WTC11 (cell line): ENCODE data around the gene GABRE. TPM values are rescaled to one million over a fixed set of nuclear protein-coding genes. Genes with fewer than 3 reads are reported as not detected.
"Not testable (repeated sequence)": the region's sequence is repeated elsewhere in the genome, so short reads cannot be mapped to it uniquely, and the experiment has no call there.

Experiments used
- ATAC-seq: fragments of 200-7000 bp; cut with Tn5 transposase; 2 replicates; pipeline ENCODE4 v1.10.0; 2021; ENCODE audit warnings: mild to moderate bottlenecking, moderate library complexity
- CTCF ChIA-PET: fragments of 300-600 bp; sonication (Branson Sonifier 250); formaldehyde crosslinking; loops from one replicate; lab custom pipeline; 2021; ENCODE audit warnings: antibody characterized with exemption; lab: Charles Lee
- POLR2A ChIA-PET: fragments of 350-600 bp; sonication (Branson Sonifier 250); formaldehyde crosslinking; loops from one replicate; lab custom pipeline; 2021; ENCODE audit warnings: antibody characterized with exemption; lab: Charles Lee
- DNase-seq: peaks from one replicate; pipeline ENCODE4 v3.0.0; 2021; ENCODE audit warnings: low spot score
- H3K27ac Mint-ChIP-seq: 2 replicates; pipeline ENCODE4 v1.8.0; 2021; ENCODE audit warnings: mixed read lengths
- H3K27me3 Mint-ChIP-seq: 2 replicates; pipeline ENCODE4 v1.8.0; 2021; ENCODE audit warnings: low read depth, mild to moderate bottlenecking, moderate library complexity, mixed read lengths
- H3K36me3 Mint-ChIP-seq: 2 replicates; pipeline ENCODE4 v1.8.0; 2021; ENCODE audit warnings: mixed read lengths
- H3K4me1 Mint-ChIP-seq: 2 replicates; pipeline ENCODE4 v1.8.0; 2022; ENCODE audit warnings: mixed read lengths
- H3K4me3 Mint-ChIP-seq: 2 replicates; pipeline ENCODE4 v1.8.0; 2021; ENCODE audit warnings: mild to moderate bottlenecking, moderate library complexity, mixed read lengths
- H3K9me3 Mint-ChIP-seq: 2 replicates; pipeline ENCODE4 v1.8.0; 2021; ENCODE audit warnings: mixed read lengths
- AFF4 ChIP-seq: sonication (generic); formaldehyde crosslinking; IDR thresholded peaks from 2 replicates; pipeline ENCODE4 v1.8.1; 2023; ENCODE audit warnings: mild to moderate bottlenecking, missing genetic modification reagents, borderline replicate concordance
- CBFB ChIP-seq: sonication (generic); formaldehyde crosslinking; IDR thresholded peaks from 2 replicates; pipeline ENCODE4 v1.8.1; 2022; ENCODE audit warnings: mild to moderate bottlenecking, low read depth, missing genetic modification reagents
- CTCF ChIP-seq: fragments of 200-600 bp; IDR thresholded peaks from 2 replicates; pipeline ENCODE4 v1.8.0; 2022; ENCODE audit warnings: antibody characterized with exemption
- EMX1 ChIP-seq: fragments of 250-450 bp; sonication (Bioruptor Pico); IDR thresholded peaks from 2 replicates; pipeline ENCODE4 v1.8.0; 2021; ENCODE audit warnings: mild to moderate bottlenecking
- ERG ChIP-seq: fragments of 250-450 bp; sonication (Bioruptor Pico); IDR thresholded peaks from 2 replicates; pipeline ENCODE4 v1.8.0; 2021; ENCODE audit warnings: mild to moderate bottlenecking
- ESRRA ChIP-seq: sonication (generic); formaldehyde crosslinking; IDR thresholded peaks from 2 replicates; pipeline ENCODE4 v1.8.1; 2022; ENCODE audit warnings: mild to moderate bottlenecking, missing genetic modification reagents, borderline replicate concordance
- ETV6 ChIP-seq: sonication (generic); formaldehyde crosslinking; IDR thresholded peaks from 2 replicates; pipeline ENCODE4 v1.8.1; 2022; ENCODE audit warnings: mild to moderate bottlenecking, missing genetic modification reagents
- FOXP4 ChIP-seq: sonication (generic); formaldehyde crosslinking; IDR thresholded peaks from 2 replicates; pipeline ENCODE4 v1.8.0; 2022; ENCODE audit warnings: mild to moderate bottlenecking, missing genetic modification reagents
- JUN ChIP-seq: sonication (generic); formaldehyde crosslinking; IDR thresholded peaks from 2 replicates; pipeline ENCODE4 v1.8.0; 2023; ENCODE audit warnings: mild to moderate bottlenecking, missing genetic modification reagents
- KAT7 ChIP-seq: sonication (generic); formaldehyde crosslinking; IDR thresholded peaks from 2 replicates; pipeline ENCODE4 v1.8.1; 2023; ENCODE audit warnings: missing genetic modification reagents, mild to moderate bottlenecking, borderline replicate concordance
- NR1H2 ChIP-seq: sonication (generic); formaldehyde crosslinking; IDR thresholded peaks from 2 replicates; pipeline ENCODE4 v1.9.0; 2021; ENCODE audit warnings: mild to moderate bottlenecking, moderate library complexity, missing genetic modification reagents
- RELA ChIP-seq: sonication (generic); formaldehyde crosslinking; IDR thresholded peaks from 2 replicates; pipeline ENCODE4 v1.8.1; 2022; ENCODE audit warnings: missing genetic modification reagents, mild to moderate bottlenecking, borderline replicate concordance
- TEAD4 ChIP-seq: sonication (generic); formaldehyde crosslinking; IDR thresholded peaks from 2 replicates; pipeline ENCODE4 v1.8.0; 2022; ENCODE audit warnings: mild to moderate bottlenecking, missing genetic modification reagents
- TP53 ChIP-seq: sonication (generic); formaldehyde crosslinking; IDR thresholded peaks from 2 replicates; pipeline ENCODE4 v1.8.1; 2023; ENCODE audit warnings: mild to moderate bottlenecking, missing genetic modification reagents
- ZNF219 ChIP-seq: sonication (generic); formaldehyde crosslinking; IDR thresholded peaks from 2 replicates; pipeline ENCODE4 v1.8.0; 2023; ENCODE audit warnings: missing genetic modification reagents, mild to moderate bottlenecking, borderline replicate concordance
- ZNF317 ChIP-seq: sonication (generic); formaldehyde crosslinking; IDR thresholded peaks from 2 replicates; pipeline ENCODE4 v1.8.1; 2023; ENCODE audit warnings: low read depth, mild to moderate bottlenecking, moderate library complexity, missing genetic modification reagents, borderline replicate concordance
- ZNF416 ChIP-seq: fragments of 250-450 bp; sonication (Bioruptor Pico); IDR thresholded peaks from 2 replicates; pipeline ENCODE4 v1.9.0; 2021; ENCODE audit warnings: mild to moderate bottlenecking, inconsistent platforms
- ZNF671 ChIP-seq: fragments of 250-450 bp; sonication (Bioruptor Pico); IDR thresholded peaks from 2 replicates; pipeline ENCODE4 v1.8.0; 2021; ENCODE audit warnings: mild to moderate bottlenecking
- total RNA-seq: library from RNA; stranded (reverse); gene quantifications from 3 replicates; pipeline ENCODE4 v1.2.3, GENCODE V29; 2021

Gene GABRE
- total RNA-seq, 1 experiment from 2014 or later: 6.5 TPM

GRCh38 chrX:151919610-151920009 lies 54.9 kb downstream of the GABRE start:
- TF ChIP-seq KAT7 (CRISPR knock-in tag): no peak
- no peak for TF ChIP-seq CBFB (CRISPR knock-in tag)
- no peak for TF ChIP-seq ZNF317 (CRISPR knock-in tag)
- no peak for TF ChIP-seq ETV6 (CRISPR knock-in tag)
- no peak for TF ChIP-seq ESRRA (CRISPR knock-in tag)
- TF ChIP-seq FOXP4 (CRISPR knock-in tag): no peak
- no peak for TF ChIP-seq EMX1 (CRISPR knock-in tag)
- no peak for TF ChIP-seq ERG (CRISPR knock-in tag)
- no peak for TF ChIP-seq TEAD4 (CRISPR knock-in tag)
- TF ChIP-seq CTCF: no peak
- no peak for TF ChIP-seq RELA (CRISPR knock-in tag)
- no peak for TF ChIP-seq NR1H2 (CRISPR knock-in tag)
- TF ChIP-seq ZNF219 (CRISPR knock-in tag): no peak
- TF ChIP-seq ZNF416: no peak
- ATAC-seq (no peak), DNase-seq (no peak)
- ChIA-PET CTCF (no interaction called here), POLR2A (no interaction called here)
- H3K27me3 Mint-ChIP-seq: no peaks in the 10 kb centered on the region
- H3K4me1 Mint-ChIP-seq: no peaks in the 10 kb centered on the region
- H3K4me3 Mint-ChIP-seq: no peak overlapping the region
- no peak overlapping the region for H3K27ac Mint-ChIP-seq
- H3K9me3 Mint-ChIP-seq: no peaks in the 10 kb centered on the region
- no peaks in the 10 kb centered on the region for H3K36me3 Mint-ChIP-seq

GRCh38 chrX:151918736-151919135 lies 55.7 kb downstream of the GABRE start:
- H3K4me1 Mint-ChIP-seq, POLR2A ChIA-PET, H3K36me3 Mint-ChIP-seq, H3K27ac Mint-ChIP-seq, CTCF ChIA-PET, DNase-seq, H3K9me3 Mint-ChIP-seq, ATAC-seq, H3K27me3 Mint-ChIP-seq, H3K4me3 Mint-ChIP-seq: not testable (repeated sequence)

GRCh38 chrX:151912780-151913179 lies 61.7 kb downstream of the GABRE start, which contains the start of gene MAGEA4:
Gene MAGEA4, plus strand, starts transcription at chrX:151912889. Its CDS starts 10,776 bp downstream, at chrX:151923665.
- H3K36me3 Mint-ChIP-seq: no peaks in the 10 kb centered on the region
- ChIA-PET POLR2A (no interaction called here), CTCF (no interaction called here)
- no peak for DNase-seq
- H3K9me3 Mint-ChIP-seq: no peaks in the 10 kb centered on the region
- no peak for ATAC-seq
- no peaks in the 10 kb centered on the region for H3K4me1 Mint-ChIP-seq
- no peaks in the 10 kb centered on the region for H3K27me3 Mint-ChIP-seq
- no peak within 1 kb of the TSS for H3K4me3 Mint-ChIP-seq
- TF ChIP-seq AFF4 (CRISPR knock-in tag): no peak
- TF ChIP-seq TP53: no peak
- no peak for TF ChIP-seq ZNF671 (CRISPR knock-in tag)
- TF ChIP-seq TEAD4 (CRISPR knock-in tag): no peak
- TF ChIP-seq JUN (CRISPR knock-in tag): no peak
- no peak within 1 kb of the TSS for H3K27ac Mint-ChIP-seq
